RWPE1 (cell line): ENCODE results near the gene MRPS14.

Experiments
- CTCF ChIA-PET: fragments of 350-600 bp; sonication (Branson Sonifier 250); formaldehyde crosslinking; extraction: SDS; loops from one replicate; lab custom pipeline; 2021; lab: Yijun Ruan, JAX
- POLR2A ChIA-PET: fragments of 400-600 bp; formaldehyde crosslinking; extraction: SDS; loops from one replicate; lab custom pipeline; 2020; ENCODE audit warnings: antibody characterized with exemption; ENCODE audit not compliant: low non-redundant PET; lab: Yijun Ruan, JAX
- DNase-seq: peaks from one replicate; pipeline ENCODE4 v3.0.0; 2012; ENCODE audit warnings: low spot score
- H3K27ac ChIP-seq: fragments of 450-650 bp; 2 replicates; pipeline ENCODE4 v1.5.1; 2017
- CTCF ChIP-seq: fragments of 450-650 bp; conservative IDR thresholded peaks from 2 replicates; pipeline ENCODE4 v1.5.1; 2017; ENCODE audit warnings: low read depth, mild to moderate bottlenecking

The MRPS14 gene

GRCh38 chr1:174991473-174991872 lies 31.8 kb downstream of the MRPS14 start:
- POLR2A ChIA-PET: interaction anchor here (0.7 to 1.0 kb wide), 2 partner anchors 8 to 144 kb away, joined by 4 to 5 read pairs; partner anchors contain the start of gene CACYBP
- CTCF ChIA-PET: interaction anchor here (0.5 kb wide), 1 partner anchor 179 kb away, joined by 4 read pairs; no protein-coding TSS in a partner anchor
- no peak for TF ChIP-seq CTCF
- DNase-seq: no peak
- H3K27ac ChIP-seq: no peak overlapping the region

- no peak for TF ChIP-seq CTCF
- ChIA-PET CTCF (no interaction called here), POLR2A (interaction anchor here (1.0 kb wide), 1 partner anchor 9 kb away, joined by 5 read pairs; the partner anchor contains the start of gene CACYBP)
- DNase-seq: peak; percentile 62
- no peak overlapping the region for H3K27ac ChIP-seq
These were observed 32.7 kb downstream of the MRPS14 start for GRCh38 chr1:174990382-174990999.

- ChIA-PET CTCF (interaction anchor here (1.1 kb wide), 1 partner anchor 9 kb away, joined by 4 read pairs; no protein-coding TSS in a partner anchor), POLR2A (no interaction called here)
- DNase-seq: no peak
- H3K27ac ChIP-seq: no peak overlapping the region
- no peak for TF ChIP-seq CTCF
These were observed 33.5 kb downstream of the MRPS14 start for GRCh38 chr1:174989536-174990220.

GRCh38 chr1:174988986-174989385 lies 34.2 kb downstream of the MRPS14 start:
- ChIA-PET CTCF (interaction anchor here (0.6 to 1.1 kb wide), 2 partner anchors 10 to 371 kb away, joined by 3 to 4 read pairs; no protein-coding TSS in a partner anchor), POLR2A (no interaction called here)
- TF ChIP-seq CTCF: no peak
- DNase-seq: no peak
- no peak overlapping the region for H3K27ac ChIP-seq

- TF ChIP-seq CTCF: no peak
- no peak for DNase-seq
- ChIA-PET CTCF (interaction anchor here (0.6 to 1.1 kb wide), 2 partner anchors 10 to 372 kb away, joined by 3 to 4 read pairs; no protein-coding TSS in a partner anchor), POLR2A (no interaction called here)
- no peak overlapping the region for H3K27ac ChIP-seq
These were observed 34.7 kb downstream of the MRPS14 start for GRCh38 chr1:174988539-174988938.

GRCh38 chr1:174984952-174985351 lies 38.3 kb downstream of the MRPS14 start:
- no peak overlapping the region for H3K27ac ChIP-seq
- no peak for TF ChIP-seq CTCF
- no peak for DNase-seq
- POLR2A ChIA-PET: no interaction called here
- CTCF ChIA-PET: interaction anchor here (0.8 kb wide), 1 partner anchor 42 kb away, joined by 3 read pairs; no protein-coding TSS in a partner anchor
